GM18858 (cell line): ENCODE results near the gene ATP2B2.

ENCODE experiments used
- ATAC-seq: cut with Tn5 transposase; IDR thresholded peaks from one replicate; pipeline ENCODE4 v1.9.1; 2021; ENCODE audit not compliant: unreplicated experiment

The ATP2B2 gene

GRCh38 chr3:10511809-10512494, 6.6 kb upstream of the ATP2B2 start:
- no peak for ATAC-seq

GRCh38 chr3:10510743-10511432, 5.5 kb upstream of the ATP2B2 start:
- ATAC-seq: no peak

GRCh38 chr3:10510086-10510742, 4.8 kb upstream of the ATP2B2 start:
- ATAC-seq: no peak

- ATAC-seq: no peak
Measured at GRCh38 chr3:10509325-10509724, 3.9 kb upstream of the ATP2B2 start.

GRCh38 chr3:10508619-10509260, 3.4 kb upstream of the ATP2B2 start:
- ATAC-seq: no peak

- no peak for ATAC-seq
Measured at GRCh38 chr3:10508235-10508618, 2.8 kb upstream of the ATP2B2 start.

- no peak for ATAC-seq
Measured at GRCh38 chr3:10507331-10507730, 1.9 kb upstream of the ATP2B2 start.

- no peak for ATAC-seq
Measured at GRCh38 chr3:10506696-10507095, 1.3 kb upstream of the ATP2B2 start.

GRCh38 chr3:10505791-10506585, 602 bp upstream of the ATP2B2 start:
- no peak for ATAC-seq

- ATAC-seq: no peak
Measured at GRCh38 chr3:10504171-10505049, 976 bp downstream of the ATP2B2 start.

- ATAC-seq: no peak
Measured at GRCh38 chr3:10503217-10503796, 2.1 kb downstream of the ATP2B2 start.

GRCh38 chr3:10502185-10502880, 3.1 kb downstream of the ATP2B2 start:
- ATAC-seq: no peak

- ATAC-seq: no peak
Measured at GRCh38 chr3:10501664-10502052, 3.7 kb downstream of the ATP2B2 start.

- ATAC-seq: no peak
Measured at GRCh38 chr3:10500717-10501663, 4.4 kb downstream of the ATP2B2 start.

- ATAC-seq: no peak
Measured at GRCh38 chr3:10498271-10498670, 7.1 kb downstream of the ATP2B2 start.

- ATAC-seq: no peak
Measured at GRCh38 chr3:10497439-10497838, 7.9 kb downstream of the ATP2B2 start.

- no peak for ATAC-seq
Measured at GRCh38 chr3:10496121-10496863, 9.1 kb downstream of the ATP2B2 start.
